COLO829 (cell line): Measurements from ENCODE around the gene KIF16B.
"Not testable (repeated sequence)": the region's sequence is repeated elsewhere in the genome, so short reads cannot be mapped to it uniquely, and the experiment has no call there.

Experiments used
- DNase-seq: peaks from one replicate; pipeline ENCODE4 v3.0.0; 2012; ENCODE audit warnings: low spot score

KIF16B gene, protein sequence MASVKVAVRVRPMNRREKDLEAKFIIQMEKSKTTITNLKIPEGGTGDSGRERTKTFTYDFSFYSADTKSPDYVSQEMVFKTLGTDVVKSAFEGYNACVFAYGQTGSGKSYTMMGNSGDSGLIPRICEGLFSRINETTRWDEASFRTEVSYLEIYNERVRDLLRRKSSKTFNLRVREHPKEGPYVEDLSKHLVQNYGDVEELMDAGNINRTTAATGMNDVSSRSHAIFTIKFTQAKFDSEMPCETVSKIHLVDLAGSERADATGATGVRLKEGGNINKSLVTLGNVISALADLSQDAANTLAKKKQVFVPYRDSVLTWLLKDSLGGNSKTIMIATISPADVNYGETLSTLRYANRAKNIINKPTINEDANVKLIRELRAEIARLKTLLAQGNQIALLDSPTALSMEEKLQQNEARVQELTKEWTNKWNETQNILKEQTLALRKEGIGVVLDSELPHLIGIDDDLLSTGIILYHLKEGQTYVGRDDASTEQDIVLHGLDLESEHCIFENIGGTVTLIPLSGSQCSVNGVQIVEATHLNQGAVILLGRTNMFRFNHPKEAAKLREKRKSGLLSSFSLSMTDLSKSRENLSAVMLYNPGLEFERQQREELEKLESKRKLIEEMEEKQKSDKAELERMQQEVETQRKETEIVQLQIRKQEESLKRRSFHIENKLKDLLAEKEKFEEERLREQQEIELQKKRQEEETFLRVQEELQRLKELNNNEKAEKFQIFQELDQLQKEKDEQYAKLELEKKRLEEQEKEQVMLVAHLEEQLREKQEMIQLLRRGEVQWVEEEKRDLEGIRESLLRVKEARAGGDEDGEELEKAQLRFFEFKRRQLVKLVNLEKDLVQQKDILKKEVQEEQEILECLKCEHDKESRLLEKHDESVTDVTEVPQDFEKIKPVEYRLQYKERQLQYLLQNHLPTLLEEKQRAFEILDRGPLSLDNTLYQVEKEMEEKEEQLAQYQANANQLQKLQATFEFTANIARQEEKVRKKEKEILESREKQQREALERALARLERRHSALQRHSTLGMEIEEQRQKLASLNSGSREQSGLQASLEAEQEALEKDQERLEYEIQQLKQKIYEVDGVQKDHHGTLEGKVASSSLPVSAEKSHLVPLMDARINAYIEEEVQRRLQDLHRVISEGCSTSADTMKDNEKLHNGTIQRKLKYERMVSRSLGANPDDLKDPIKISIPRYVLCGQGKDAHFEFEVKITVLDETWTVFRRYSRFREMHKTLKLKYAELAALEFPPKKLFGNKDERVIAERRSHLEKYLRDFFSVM (N-terminal part only)

DNA sequence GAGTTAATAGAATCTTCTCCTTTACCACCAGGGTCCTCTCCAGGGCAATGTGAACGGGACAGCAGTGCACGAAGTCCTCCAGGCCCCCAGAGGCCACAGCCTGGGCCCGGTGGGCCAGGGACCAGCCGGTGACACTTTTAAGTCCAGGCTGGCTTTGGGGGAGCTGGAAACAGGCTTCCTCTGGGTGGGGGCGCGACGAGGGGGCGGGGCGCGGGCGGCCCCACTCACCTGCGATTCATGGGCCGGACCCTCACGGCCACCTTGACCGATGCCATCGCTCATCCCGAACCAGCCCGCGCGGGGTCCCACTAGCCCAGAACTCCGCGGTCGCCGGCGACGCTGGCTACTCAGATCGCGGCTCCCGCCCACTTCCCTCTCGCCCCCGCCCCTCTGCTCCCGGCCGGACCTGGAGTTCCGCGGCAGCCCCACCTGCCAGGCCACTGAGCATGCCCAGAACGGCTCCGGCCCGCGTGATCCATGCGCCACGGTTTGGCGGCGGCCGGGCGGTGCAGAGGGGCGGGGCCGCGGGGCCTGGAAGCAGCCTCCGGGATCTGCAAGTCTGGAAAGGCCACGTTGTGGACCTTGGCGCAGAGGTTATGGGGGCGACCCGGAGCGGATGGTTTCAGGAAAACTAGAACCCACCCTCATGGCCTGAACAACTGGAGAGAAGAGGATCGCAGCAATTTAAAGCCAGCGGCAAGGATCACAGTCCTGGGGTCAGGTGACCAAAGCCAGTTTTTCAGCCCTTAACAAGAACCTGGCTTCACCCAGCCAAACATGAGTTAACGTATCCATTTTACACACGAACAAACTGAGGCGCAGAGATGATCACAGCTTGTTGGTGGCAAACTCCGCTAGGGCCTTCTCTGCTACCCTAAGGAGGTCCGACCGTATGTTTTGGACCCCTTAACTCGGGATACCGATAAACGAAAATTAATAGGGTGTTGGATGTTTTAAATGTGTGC lies at the start of gene KIF16B:
Gene KIF16B, minus strand, starts transcription at position 448 of the 965 bp plus-strand sequence. Its CDS starts 173 bp downstream, at position 275.
- DNase-seq = peak; percentile 93

DNA sequence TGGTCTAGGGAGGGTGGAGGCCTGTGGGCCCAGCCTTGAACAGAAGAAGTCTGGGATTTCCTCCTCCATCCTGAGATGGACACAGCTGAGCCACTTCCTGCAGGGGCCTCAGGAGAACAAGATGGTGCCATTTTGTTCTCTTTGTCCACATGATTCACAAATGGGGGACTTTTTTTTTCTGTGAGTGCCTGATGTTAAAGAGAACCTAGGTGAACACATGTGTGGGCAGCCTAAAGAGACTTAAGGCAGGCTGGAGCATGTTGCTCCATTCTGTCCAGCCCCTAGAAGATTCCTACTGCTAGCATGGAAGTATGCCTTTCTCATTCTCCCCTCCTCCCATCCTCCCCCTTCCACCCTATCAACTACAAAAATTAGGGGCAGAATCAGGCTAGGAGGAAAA lies 49.3 kb upstream of the KIF16B start:
- DNase-seq = no peak

DNA sequence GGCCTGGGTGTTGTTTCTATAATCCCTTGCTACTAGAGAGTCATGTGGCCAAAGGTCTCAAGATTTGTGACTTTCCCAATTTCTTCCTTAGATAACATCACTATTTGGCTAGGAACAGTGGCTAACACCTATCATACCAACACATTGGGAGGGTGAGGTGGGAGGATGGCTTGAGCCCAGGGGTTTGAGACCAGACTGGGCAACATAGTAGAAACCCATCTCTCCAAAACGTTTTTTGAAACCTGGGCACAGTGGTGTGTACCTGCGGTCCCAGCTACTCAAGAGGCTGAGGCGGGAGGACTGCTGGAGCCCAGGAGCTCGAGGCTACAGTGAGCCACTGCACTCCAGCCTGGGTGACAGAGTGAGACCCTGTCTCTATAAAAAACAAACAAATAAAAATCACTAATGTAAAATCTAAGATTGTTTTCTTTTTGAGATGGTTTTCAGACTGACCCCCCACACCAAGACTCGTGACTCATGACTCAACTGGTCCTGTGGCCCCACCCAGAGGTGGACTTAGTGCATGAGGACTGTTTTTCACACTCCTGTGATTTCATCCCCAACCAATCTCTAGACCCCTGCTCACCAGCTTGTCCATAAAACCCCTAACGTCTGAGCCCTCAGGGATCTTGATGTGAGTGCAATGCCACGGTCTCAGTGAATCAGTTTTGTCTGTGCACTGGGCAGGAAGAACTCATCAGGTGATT lies 48.3 kb upstream of the KIF16B start:
- no peak for DNase-seq

DNA sequence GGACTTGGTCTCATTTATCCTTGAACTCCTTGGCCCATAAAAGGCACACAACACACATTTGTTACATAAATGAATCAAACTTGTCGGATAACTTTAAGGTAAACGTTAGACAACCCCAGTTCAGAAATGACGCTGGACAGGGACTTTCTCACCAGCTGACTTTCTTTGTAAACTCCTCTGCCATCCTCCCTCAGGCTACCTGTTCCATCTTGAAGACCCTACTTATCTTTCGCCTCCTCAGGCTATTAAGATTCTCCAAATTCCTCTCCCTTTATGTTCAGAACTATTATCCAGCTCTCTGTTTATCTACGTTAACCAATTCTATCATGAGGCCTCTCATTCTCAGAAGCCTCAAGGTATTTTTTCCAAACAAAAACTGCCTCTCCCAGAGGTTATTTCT lies 47.7 kb upstream of the KIF16B start:
- no peak for DNase-seq

DNA sequence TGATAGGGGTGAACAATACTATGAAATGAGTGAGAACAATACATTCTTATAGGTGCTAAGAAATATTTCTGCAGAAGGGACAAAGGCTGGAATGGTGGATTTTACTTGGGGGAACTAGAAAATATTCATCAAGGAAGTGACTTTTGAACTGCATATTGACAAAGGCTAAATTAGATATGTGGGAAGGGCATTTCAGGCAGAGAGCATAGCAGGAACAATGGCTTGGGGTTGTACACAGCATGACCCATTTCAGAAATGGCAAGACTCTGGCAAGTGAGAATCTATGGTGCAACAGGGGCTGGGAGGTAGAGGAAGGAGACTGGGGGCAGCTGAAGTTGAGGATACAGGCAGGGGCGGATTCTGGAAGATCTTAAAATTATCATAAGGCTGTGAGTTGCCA lies 46.7 kb upstream of the KIF16B start:
- DNase-seq = no peak

DNA sequence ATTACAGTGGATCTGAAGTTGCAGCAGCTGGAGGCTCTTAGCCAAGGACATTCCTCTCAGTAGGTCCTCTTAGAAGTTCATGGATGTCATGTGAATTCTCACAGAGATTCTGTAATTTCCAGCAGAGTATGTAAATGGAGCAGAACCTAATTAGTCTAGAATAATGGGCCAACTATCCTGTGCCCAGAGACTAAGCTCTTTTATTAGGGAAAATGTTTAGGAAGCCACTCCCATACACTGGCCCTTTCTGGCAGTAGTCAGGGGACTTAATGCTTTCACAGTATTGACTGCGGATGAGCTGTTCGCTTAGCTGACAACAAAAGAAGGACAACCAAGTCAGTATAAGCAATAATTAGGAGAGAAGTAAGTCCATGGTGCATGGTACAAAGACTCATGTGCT lies 43.8 kb upstream of the KIF16B start:
- DNase-seq = no peak

DNA sequence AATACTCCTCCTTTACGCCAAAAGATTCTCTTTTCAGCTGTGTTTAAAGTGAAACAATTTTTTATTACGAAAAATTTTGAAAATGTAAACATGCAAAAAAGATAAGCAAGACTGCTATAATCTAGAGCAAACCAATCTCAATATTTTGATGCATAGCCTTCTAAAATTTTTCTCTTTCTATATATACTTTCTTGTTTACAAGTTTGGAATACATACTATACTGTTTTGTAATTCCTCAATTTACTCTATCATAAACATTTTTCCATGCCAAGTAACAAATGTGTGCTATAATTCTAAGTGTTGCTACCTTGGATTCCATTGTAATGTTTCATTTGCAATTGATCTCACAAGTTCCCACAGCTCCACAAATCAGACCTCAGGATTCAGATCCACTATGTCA lies 43.1 kb upstream of the KIF16B start:
- DNase-seq = no peak

DNA sequence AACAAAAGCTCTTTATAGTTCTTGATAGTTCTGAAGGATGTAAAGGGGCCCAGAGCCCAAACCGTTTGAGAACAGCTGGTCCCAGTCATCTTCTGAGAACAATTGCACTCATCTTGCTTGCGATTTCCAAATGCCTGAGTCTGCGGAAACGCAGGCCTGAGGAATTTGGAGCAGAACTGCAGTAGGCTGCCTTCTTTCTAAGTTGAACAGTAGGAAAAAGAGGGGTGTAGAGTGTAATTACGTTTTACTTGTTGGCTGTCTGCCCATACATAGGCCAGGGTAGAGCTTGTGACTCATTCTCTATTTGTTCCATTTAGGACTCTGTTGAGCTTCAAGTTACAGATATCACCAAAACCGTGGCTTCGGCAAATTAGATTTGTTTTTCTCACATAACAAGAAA lies 42.0 kb upstream of the KIF16B start:
- DNase-seq = peak; percentile 82

DNA sequence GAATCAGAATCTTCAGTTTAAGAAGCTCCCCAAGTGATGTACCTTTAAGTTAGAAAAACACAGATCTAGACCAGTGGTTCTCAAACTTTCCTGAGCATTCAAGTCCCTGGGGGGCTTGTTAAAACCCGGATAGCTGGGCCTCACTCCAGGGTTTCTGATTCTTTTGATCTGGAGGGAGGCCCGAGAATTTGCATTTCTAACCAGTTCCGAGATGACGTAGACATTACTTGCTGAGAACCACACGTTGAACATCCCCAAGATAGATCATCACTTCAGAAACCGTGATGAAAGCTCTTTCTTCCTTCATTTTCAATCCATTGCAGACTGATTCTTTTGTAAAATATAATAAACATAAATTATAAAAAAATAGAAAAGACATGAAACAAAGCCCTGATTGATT lies 40.7 kb upstream of the KIF16B start:
- no peak for DNase-seq

DNA sequence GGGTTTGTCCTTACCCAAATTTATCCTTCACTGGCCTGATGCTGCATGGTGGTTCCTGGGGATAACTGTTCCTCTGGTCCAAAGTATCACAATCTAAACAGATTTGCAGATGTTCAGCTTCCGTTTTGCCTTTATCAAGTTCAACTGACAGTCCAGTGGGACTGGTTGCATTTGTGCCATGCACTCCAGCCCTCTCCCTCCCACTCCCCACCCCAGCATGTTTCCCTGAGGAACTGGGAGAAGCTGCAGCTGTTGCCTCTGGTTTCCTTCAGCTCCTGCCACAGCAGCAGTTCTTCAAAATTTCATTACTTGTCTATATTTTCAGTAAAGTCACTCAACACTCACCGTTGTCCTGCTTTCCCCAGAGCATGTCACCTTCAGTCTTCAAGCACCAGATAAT lies 39.5 kb upstream of the KIF16B start:
- no peak for DNase-seq

DNA sequence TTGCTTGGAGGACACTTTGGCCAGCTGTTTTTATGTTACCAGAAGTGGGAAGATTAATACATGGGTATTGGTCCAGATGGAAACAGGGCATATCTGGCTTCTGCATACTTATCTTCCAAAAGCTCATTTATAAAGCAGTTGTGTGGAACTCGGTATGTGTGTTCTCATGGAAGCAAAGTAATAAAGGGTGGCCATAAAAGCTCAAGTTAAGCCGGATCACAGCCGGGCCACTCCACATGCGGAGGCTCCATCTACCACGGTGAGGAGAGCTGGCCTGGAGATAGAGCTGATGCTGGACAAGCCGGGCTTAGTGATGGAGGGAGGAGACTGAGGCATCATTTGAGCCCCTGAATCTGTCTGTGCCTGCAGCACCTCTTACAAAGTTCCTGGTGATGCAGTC lies 38.6 kb upstream of the KIF16B start:
- DNase-seq = no peak

DNA sequence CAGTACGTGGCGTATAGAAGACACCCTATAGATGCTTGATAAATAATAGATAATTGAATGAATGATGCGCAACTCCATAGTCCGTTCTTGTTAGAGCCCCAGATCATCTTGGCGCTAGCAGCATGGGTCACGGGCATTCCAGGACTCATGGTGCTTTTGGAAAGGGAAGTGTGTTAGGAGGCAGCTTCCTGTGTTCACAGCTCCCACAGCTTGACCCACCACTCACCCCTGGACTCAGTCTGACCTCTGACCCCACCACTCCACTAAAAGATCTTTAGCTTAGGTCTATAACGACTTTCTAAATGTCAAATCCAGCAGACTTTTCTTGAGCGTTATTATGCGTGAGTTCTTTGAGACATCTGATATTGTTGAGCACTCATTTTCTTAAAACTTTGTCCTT lies 35.8 kb upstream of the KIF16B start:
- no peak for DNase-seq

DNA sequence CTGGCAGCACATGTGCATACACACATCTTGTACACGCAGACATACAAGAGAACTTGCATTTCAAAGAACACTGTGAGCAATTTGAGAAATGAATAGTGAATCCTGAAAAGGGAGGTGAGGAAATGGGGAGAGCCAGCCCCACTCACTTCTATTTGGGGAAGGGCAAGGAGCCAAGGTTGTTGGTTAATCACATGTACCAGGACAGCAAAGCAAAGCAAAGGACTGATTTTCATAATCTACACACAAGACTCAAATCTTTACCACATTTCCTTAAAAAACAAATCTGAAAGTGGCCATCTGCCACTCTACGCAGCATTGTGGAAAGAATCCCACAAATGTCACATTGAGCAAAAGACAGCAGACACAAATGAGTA lies 35.0 kb upstream of the KIF16B start:
- no peak for DNase-seq

DNA sequence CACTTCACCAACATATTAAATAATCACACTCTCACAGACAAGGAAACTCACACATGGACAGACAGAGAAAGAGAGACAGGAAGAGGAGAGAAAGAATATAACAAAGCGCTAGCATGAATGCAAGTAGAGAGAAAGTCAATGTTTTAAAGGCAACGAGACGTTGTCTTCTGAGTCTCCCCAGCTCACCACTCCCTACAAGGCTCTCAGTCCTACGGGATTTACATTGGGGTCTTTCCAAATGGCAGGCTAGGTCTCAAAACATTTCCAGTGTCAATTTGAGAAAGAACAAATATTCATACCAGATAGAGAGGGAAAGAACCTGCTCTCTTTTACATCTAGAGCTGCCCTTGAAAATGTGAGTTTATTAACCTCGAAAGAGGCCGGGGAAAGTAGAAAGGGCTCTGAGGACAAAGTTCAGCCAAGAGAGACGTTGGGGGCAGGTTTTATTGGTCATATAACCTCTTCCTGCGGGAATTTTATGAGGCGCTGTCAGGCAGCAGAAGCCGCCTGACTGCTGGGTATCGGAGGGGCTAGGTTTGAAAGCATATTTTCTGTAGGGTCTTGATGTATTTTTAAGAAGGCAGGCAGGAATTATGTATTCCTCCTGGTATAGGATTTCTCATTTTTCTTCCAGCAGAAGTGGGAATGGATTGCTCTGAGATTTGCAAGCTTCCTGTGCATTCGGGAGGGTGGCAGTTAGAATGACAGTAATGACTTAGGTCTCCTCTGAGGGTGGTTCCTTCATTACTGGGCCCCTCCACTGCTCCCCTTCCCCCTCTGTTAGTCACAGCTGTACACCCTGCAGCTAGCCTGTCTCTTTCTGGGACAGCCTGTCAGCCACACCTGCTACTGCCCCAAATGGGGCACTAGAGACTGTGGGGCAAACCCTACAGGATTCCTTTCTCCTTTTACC lies 34.4 kb upstream of the KIF16B start:
- DNase-seq = no peak

DNA sequence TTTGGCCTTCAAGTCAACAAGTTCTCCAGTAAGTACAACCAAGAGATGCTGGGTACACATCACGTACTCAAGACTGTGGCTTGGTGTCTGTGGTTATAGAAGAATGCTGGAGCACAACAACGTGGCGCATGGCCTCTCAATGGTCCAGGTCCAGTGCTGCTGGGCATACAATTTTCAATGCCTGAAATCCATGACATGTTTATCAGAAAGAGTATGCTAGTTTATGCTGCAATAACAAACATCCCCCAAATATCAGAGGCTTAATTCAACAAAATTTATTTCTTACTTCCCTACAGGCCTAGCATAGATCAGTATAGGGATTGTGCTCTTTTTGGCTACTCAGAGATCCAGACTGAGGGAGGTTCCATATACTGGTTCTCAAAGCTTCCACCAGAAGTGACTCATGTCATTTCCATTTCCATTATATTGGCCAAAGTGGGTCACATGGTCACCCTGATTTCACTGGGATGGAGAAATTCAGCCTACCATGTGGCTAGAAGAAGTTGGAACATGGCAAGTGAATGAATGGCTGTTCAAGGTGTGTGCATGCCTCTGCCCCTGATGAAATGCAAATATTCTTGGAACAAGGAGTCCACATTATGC lies 33.3 kb upstream of the KIF16B start:
- DNase-seq = no peak

DNA sequence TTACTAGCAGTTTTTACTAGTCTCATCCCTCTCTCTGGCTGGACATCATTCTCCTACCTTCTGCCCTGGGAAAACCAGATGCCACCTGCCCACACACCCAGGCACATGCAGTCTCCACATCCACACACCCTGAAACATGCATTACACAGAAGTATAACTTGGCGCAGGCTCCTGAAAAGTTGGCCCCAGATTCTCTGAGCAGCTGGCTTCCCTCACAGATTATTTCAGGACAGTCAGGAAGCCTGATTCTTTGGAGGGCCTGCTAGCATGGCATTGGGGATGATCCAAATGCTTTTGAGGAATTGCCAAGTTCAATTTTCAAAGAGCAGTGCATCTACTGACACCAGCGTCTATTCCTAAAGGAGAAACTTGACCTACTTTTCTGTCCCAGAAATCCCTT lies 27.8 kb upstream of the KIF16B start:
- no peak for DNase-seq

DNA sequence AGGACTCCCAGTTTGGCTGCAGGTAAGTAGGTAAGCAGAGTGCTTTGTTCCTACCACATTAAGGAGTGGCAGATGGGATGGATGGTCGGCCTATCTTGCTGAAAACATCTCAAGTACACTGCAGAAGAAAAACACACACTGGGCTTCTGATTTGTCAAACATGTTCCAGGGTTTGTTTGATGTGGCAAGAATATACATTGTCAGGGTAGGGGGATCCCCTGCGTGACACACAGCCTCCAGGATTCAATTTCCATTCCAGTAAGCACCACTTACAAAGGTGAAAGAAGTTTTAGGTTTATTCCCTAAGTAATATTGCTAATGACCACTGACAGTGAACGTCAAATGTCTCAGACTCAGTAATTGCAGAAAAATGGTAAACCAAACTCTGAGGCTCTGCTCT lies 26.0 kb upstream of the KIF16B start:
- DNase-seq = no peak

DNA sequence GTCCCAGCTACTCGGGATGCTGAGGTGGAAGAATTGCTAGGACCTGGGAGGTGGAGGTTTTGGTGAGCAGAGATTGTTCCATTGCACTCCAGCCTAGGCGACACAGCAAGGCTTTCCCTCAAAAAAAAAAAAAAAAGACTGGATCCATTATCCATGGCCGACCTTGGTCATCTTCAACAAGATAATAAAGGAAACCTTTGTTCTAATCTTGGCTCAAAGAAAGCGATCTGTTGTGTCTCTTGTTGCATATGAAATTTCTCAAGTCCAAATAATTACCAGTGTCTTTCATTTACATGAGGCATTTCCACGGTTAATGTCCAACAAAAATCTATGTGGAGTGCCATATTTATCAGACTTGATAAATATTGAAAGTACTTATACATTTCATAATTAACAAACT lies 23.7 kb upstream of the KIF16B start:
- peak; percentile 70 for DNase-seq

DNA sequence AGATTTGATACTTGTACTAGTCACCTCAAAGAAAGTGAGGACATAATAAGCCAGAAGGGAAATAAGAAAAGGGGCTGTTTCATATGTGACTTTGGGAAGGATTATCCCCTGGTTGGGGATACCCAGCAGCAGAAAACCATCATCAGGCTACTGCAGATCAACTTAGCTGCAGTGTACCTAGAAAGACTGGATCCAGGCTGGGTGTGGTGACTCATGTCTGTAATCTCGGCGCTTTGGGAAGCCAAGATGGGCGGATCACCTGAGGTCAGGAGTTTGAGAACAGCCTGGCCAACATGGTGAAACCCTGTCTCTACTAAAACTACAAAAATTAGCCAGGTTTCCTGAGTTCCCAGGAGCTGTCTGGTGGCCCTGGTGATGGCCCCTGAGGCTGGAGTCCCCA lies 23.2 kb upstream of the KIF16B start:
- DNase-seq = not testable (repeated sequence)
